NB4 (cell line): ENCODE data around the gene CENPF.
A peak's percentile ranks its signal among the peaks of the same experiment; 100 is the strongest.

Experiments used
- DNase-seq: peaks from one replicate; pipeline ENCODE4 v3.0.0; 2010; ENCODE audit warnings: low read depth
- H3K4me3 ChIP-seq: one replicate; pipeline ENCODE4 v1.5.1; 2011; ENCODE audit warnings: mild to moderate bottlenecking, low read depth, low read length, moderate library complexity
- MYC ChIP-seq: IDR thresholded peaks from 2 replicates; pipeline ENCODE4 v1.6.1; 2011; ENCODE audit warnings: low read depth, low read length
- POLR2A ChIP-seq: IDR thresholded peaks from 2 replicates; pipeline ENCODE4 v1.6.1; 2011; ENCODE audit warnings: mild to moderate bottlenecking; ENCODE audit not compliant: insufficient read length; ENCODE audit errors: extremely low read depth
- TF ChIP-seq, protein P1 (sequence below): IDR thresholded peaks from 2 replicates; pipeline ENCODE4 v1.6.1; 2011; ENCODE audit warnings: low read depth, low read length
- TF ChIP-seq, protein P2 (sequence below): IDR thresholded peaks from one replicate; pipeline ENCODE4 v1.5.1; 2012; ENCODE audit warnings: low read depth, low read length

CENPF gene, protein sequence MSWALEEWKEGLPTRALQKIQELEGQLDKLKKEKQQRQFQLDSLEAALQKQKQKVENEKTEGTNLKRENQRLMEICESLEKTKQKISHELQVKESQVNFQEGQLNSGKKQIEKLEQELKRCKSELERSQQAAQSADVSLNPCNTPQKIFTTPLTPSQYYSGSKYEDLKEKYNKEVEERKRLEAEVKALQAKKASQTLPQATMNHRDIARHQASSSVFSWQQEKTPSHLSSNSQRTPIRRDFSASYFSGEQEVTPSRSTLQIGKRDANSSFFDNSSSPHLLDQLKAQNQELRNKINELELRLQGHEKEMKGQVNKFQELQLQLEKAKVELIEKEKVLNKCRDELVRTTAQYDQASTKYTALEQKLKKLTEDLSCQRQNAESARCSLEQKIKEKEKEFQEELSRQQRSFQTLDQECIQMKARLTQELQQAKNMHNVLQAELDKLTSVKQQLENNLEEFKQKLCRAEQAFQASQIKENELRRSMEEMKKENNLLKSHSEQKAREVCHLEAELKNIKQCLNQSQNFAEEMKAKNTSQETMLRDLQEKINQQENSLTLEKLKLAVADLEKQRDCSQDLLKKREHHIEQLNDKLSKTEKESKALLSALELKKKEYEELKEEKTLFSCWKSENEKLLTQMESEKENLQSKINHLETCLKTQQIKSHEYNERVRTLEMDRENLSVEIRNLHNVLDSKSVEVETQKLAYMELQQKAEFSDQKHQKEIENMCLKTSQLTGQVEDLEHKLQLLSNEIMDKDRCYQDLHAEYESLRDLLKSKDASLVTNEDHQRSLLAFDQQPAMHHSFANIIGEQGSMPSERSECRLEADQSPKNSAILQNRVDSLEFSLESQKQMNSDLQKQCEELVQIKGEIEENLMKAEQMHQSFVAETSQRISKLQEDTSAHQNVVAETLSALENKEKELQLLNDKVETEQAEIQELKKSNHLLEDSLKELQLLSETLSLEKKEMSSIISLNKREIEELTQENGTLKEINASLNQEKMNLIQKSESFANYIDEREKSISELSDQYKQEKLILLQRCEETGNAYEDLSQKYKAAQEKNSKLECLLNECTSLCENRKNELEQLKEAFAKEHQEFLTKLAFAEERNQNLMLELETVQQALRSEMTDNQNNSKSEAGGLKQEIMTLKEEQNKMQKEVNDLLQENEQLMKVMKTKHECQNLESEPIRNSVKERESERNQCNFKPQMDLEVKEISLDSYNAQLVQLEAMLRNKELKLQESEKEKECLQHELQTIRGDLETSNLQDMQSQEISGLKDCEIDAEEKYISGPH (N-terminal part only)

DNA sequence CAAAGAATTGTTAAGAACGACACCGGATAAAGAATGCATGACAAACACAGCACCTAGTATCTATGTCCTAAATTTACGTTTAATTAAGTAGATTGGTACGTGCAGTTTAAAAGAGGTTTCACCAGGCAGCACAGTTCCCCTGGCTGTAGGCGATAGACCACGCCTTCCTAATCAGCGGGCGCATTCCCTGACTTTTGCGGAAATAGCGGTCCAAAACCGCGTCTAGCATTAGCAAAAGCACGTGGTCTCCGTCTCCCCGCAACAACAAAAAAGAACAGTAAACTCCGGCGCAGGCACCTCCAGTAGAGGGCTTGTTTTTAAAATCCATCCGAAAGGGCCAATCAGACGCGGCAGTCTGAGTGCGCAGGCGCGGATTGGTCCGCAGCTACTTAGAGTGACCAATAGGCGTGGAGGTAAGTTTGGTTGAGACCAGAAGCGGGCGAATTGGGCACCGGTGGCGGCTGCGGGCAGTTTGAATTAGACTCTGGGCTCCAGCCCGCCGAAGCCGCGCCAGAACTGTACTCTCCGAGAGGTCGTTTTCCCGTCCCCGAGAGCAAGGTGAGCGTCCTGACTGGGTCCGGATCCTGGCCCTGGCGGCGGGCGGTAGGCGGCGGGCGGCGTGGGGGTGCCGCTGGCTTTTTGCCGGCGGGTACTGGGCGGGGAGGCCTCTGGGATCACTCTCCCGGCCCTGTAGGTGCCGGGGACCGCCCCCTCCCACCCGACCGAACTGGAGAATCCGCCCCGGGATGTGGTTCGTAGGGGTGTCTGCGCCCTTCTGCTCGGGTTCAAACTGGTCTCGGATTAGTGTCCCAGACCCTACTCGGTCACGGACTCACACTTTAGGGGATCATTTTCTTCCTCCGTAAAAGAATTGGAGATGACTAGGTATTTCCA lies at the start of gene CENPF:
CENPF (plus strand) TSS at position 432 of the 894 bp plus-strand sequence. CDS start 10,560 bp downstream, outside the sequence.
- peak within 1 kb of the TSS; percentile 98 for H3K4me3 ChIP-seq
- peak; percentile 98 for DNase-seq
- TF ChIP-seq MYC (peak; percentile 99), POLR2A (peak; percentile 50)
- TF ChIP-seq, protein P1, sequence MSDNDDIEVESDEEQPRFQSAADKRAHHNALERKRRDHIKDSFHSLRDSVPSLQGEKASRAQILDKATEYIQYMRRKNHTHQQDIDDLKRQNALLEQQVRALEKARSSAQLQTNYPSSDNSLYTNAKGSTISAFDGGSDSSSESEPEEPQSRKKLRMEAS: peak; percentile 100
- TF ChIP-seq, protein P2, sequence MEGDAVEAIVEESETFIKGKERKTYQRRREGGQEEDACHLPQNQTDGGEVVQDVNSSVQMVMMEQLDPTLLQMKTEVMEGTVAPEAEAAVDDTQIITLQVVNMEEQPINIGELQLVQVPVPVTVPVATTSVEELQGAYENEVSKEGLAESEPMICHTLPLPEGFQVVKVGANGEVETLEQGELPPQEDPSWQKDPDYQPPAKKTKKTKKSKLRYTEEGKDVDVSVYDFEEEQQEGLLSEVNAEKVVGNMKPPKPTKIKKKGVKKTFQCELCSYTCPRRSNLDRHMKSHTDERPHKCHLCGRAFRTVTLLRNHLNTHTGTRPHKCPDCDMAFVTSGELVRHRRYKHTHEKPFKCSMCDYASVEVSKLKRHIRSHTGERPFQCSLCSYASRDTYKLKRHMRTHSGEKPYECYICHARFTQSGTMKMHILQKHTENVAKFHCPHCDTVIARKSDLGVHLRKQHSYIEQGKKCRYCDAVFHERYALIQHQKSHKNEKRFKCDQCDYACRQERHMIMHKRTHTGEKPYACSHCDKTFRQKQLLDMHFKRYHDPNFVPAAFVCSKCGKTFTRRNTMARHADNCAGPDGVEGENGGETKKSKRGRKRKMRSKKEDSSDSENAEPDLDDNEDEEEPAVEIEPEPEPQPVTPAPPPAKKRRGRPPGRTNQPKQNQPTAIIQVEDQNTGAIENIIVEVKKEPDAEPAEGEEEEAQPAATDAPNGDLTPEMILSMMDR: no peak

DNA sequence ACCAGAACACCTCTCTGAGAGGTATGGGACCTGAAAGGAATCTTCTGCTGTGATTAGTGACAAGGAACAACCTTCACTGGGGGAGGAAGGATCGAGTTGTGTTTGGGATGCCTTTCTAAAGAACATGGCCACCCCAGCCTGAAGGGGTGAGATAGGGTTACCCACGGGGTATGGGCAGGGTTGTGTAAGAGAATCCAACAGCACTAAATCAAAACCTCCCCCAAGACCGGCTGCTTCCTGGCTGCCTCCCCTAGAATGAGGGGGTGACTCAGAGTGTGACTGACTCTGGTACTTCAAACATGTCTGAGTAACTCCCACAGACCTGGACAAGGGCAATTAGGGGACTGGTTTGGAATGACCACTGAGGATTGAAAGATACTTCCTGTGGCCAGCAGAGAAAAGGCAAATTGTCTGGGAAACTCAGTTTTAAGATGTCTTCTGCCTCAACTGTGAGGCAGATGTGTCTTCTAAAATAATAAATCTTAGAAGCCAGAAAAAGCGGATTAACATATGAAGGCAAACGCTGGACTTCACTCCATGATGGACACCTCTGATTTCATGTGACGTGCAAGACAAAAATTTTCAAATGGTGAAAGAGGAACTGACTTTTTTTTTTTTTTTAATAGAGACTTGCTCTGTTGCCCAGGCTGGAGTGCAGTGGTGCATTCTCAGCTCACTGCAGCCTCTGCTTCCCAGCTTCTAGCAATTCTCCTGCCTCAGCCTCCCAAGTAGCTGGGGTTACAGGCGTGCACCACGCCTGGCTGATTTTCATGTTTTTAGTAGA lies 44.9 kb upstream of the CENPF start:
- H3K4me3 ChIP-seq: no peak overlapping the region
- DNase-seq: peak; percentile 74
- TF ChIP-seq, protein P2: no peak
- TF ChIP-seq, protein P1: no peak
- TF ChIP-seq MYC: no peak
- no peak for TF ChIP-seq POLR2A

DNA sequence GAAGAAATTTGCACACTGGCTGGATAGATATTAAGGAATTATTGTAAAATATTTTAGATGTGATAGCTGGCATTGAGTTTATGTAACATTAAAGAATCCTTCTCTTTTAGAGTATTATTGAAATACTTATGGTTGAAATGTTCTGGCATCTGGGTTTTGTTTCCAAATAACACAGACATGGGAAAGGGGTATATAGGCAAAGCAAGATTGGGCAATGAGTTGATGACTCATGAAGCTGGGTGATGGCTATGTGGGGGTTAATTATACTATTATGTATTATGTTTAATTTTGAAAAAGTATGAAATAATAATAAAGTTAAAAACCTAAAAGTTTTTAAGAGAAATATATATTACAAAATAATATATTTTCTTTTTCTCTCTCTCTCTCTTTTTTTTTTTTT lies 39.1 kb upstream of the CENPF start:
- H3K4me3 ChIP-seq: no peak overlapping the region
- DNase-seq: peak; percentile 54
- TF ChIP-seq, protein P1: no peak
- TF ChIP-seq POLR2A: no peak
- TF ChIP-seq MYC: no peak
- TF ChIP-seq, protein P2: no peak

DNA sequence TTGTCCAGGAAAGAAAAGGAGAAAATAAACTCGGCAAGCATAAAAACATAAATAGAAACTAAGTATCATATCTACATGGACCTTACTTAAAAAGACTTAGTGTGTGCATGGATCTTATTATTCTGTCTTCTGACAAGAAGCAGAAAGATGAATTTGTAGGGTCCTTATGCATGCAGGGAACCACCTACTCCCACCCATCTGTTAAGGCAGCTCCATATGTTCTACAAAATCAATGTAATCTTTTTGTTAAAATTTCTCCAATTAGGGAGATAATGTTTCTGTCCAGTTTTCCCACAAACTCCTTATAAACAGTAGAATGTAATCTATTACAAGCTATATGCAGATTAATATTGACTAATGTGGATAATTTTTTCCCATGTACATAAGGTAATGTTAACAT lies 37.7 kb upstream of the CENPF start:
- H3K4me3 ChIP-seq: no peak overlapping the region
- TF ChIP-seq MYC (no peak), POLR2A (no peak)
- TF ChIP-seq, protein P2: no peak
- TF ChIP-seq, protein P1: no peak
- DNase-seq: no peak
